HepG2 (cell line): ENCODE data around the gene LBX2. TPM values are rescaled to one million over a fixed set of nuclear protein-coding genes. Genes with fewer than 3 reads are reported as not detected.

Experiments used
- AFF4 ChIP-seq: sonication (generic); formaldehyde crosslinking; IDR thresholded peaks from 2 replicates; pipeline ENCODE4 v1.4.0; 2020; ENCODE audit warnings: missing genetic modification reagents
- HMG20A ChIP-seq: IDR thresholded peaks from 2 replicates; pipeline ENCODE4 v1.6.1; 2016; ENCODE audit warnings: borderline replicate concordance
- HNF4G ChIP-seq, 2 experiments: sonication (generic) in 1 of 2; formaldehyde crosslinking in 1 of 2; IDR thresholded peaks; 2 replicates each; pipeline versions ENCODE4 v1.4.0 to v1.6.1; 2011 to 2020; ENCODE audit warnings: borderline replicate concordance in 2 of 2, low read depth in 2 of 2, mild to moderate bottlenecking in 2 of 2, low read length in 1 of 2, missing genetic modification reagents in 1 of 2, moderate library complexity in 1 of 2
- JUN ChIP-seq: sonication (generic); formaldehyde crosslinking; IDR thresholded peaks from 2 replicates; pipeline ENCODE4 v1.4.0; 2020; ENCODE audit warnings: mild to moderate bottlenecking, missing genetic modification reagents
- MAZ ChIP-seq, 2 experiments: sonication (generic) in 1 of 2; formaldehyde crosslinking in 1 of 2; IDR thresholded peaks; 2 replicates each; pipeline versions ENCODE4 v1.5.0 to v1.6.1; 2012 to 2020; ENCODE audit warnings: low read depth in 2 of 2, mild to moderate bottlenecking in 2 of 2, borderline replicate concordance in 1 of 2, improper control_type of control experiment in 1 of 2, low read length in 1 of 2, missing genetic modification reagents in 1 of 2, moderate library complexity in 1 of 2
- PHF5A ChIP-seq: IDR thresholded peaks from one replicate; pipeline ENCODE4 v1.6.1; 2018; ENCODE audit warnings: low read depth, missing genetic modification reagents; ENCODE audit not compliant: unreplicated experiment
- RARG ChIP-seq: sonication (generic); formaldehyde crosslinking; IDR thresholded peaks from 2 replicates; pipeline ENCODE4 v1.4.0; 2020; ENCODE audit warnings: low read depth, mild to moderate bottlenecking, missing genetic modification reagents
- REL ChIP-seq: sonication (generic); formaldehyde crosslinking; conservative IDR thresholded peaks from 2 replicates; pipeline ENCODE4 v1.8.0; 2022; ENCODE audit warnings: mild to moderate bottlenecking, missing genetic modification reagents, moderate library complexity
- RXRA ChIP-seq: sonication (generic); formaldehyde crosslinking; IDR thresholded peaks from 2 replicates; pipeline ENCODE4 v1.5.1; 2020; ENCODE audit warnings: missing genetic modification reagents
- SMAD9 ChIP-seq: sonication (generic); formaldehyde crosslinking; IDR thresholded peaks from 2 replicates; pipeline ENCODE4 v1.5.1; 2020; ENCODE audit warnings: mild to moderate bottlenecking, missing genetic modification reagents
- ZEB1 ChIP-seq: IDR thresholded peaks from 2 replicates; pipeline ENCODE4 v1.6.1; 2012; ENCODE audit warnings: mild to moderate bottlenecking, low read depth, inconsistent platforms; ENCODE audit not compliant: insufficient replicate concordance
- ZFP90 ChIP-seq: sonication (generic); formaldehyde crosslinking; IDR thresholded peaks from 2 replicates; pipeline ENCODE4 v1.8.0; 2022; ENCODE audit warnings: missing genetic modification reagents, mild to moderate bottlenecking, inconsistent platforms, borderline replicate concordance
- ZNF124 ChIP-seq: sonication (generic); formaldehyde crosslinking; IDR thresholded peaks from 2 replicates; pipeline ENCODE4 v1.4.0; 2020; ENCODE audit warnings: missing genetic modification reagents
- ZNF142 ChIP-seq: sonication (generic); formaldehyde crosslinking; IDR thresholded peaks from 2 replicates; pipeline ENCODE4 v1.4.0; 2020; ENCODE audit warnings: missing genetic modification reagents
- ZNF414 ChIP-seq: sonication (generic); formaldehyde crosslinking; IDR thresholded peaks from 2 replicates; pipeline ENCODE4 v1.5.0; 2020; ENCODE audit warnings: missing genetic modification reagents
- ZNF451 ChIP-seq: sonication (generic); formaldehyde crosslinking; IDR thresholded peaks from 2 replicates; pipeline ENCODE4 v1.5.0; 2020; ENCODE audit warnings: mild to moderate bottlenecking, missing genetic modification reagents
- ZNF614 ChIP-seq: IDR thresholded peaks from 2 replicates; pipeline ENCODE4 v1.6.1; 2018; ENCODE audit warnings: missing biosample characterization, missing genetic modification reagents, inconsistent platforms, borderline replicate concordance
- polyA plus RNA-seq, 8 experiments: library from polyadenylated mRNA; depleted of rRNA in 3 of 8; stranded (reverse) in 7 of 8; unstranded in 1 of 8; fragments of >200 nt; fragmentation: Illumina TruSeq in 4 of 8; extraction: Trizol in 4 of 8; gene quantifications; 2 replicates each; pipeline versions ENCODE4 v1.2.1 to v1.2.3, GENCODE V29; 2011 to 2016; ENCODE audit warnings: low read depth in 4 of 8, missing spikeins in 1 of 8, mixed read lengths in 1 of 8; ENCODE audit not compliant: insufficient read depth in 1 of 8
- total RNA-seq, 5 experiments: library from RNA; depleted of rRNA; stranded (reverse); fragments of >200 nt; fragmentation: Illumina TruSeq; extraction: Trizol; gene quantifications; 2 replicates each; pipeline ENCODE4 v1.2.3, GENCODE V29; 2016; ENCODE audit warnings: low read depth in 1 of 5

The LBX2 gene
- total and polyA plus RNA-seq, 2 of the 13 experiments (the other 11 are each of a cell fraction or from before 2014, with no cell fraction given) = 6.4 to 8.1 TPM

GRCh38 chr2:74454654-74455511, 44.5 kb downstream of the LBX2 start, which contains the start of gene INO80B (continued):
- TF ChIP-seq ZNF451 = peak; percentile 88
- TF ChIP-seq RARG (CRISPR knock-in tag) = no peak
- TF ChIP-seq PHF5A = peak; percentile 94
- peak; percentile 75 for TF ChIP-seq ZNF142 (CRISPR knock-in tag)
- TF ChIP-seq REL (CRISPR knock-in tag) = no peak
- TF ChIP-seq ZNF124 (CRISPR knock-in tag) = peak; percentile 94
- TF ChIP-seq MAZ (IDR thresholded peaks at IDR 0.05; ENCODE audit: borderline replicate concordance, low read depth, low read length) = peak; percentile 70; the same call in 1 of the 2 replicates
- peak; percentile 96 for TF ChIP-seq MAZ (CRISPR knock-in tag; IDR thresholded peaks at IDR 0.05; ENCODE audit: low read depth)
- peak; percentile 90; the same call in 1 of the 2 replicates for TF ChIP-seq ZFP90 (CRISPR knock-in tag)
- TF ChIP-seq ZNF614 (CRISPR knock-in tag) = peak; percentile 97
- no peak for TF ChIP-seq AFF4 (CRISPR knock-in tag)
- TF ChIP-seq HMG20A = peak; percentile 27; the same call in 1 of the 2 replicates
- TF ChIP-seq RXRA = peak; percentile 89
- TF ChIP-seq ZEB1 = peak; percentile 82
- TF ChIP-seq ZNF414 (CRISPR knock-in tag) = peak; percentile 50; the same call in 1 of the 2 replicates
- peak; percentile 36; the same call in 1 of the 2 replicates for TF ChIP-seq HNF4G (IDR thresholded peaks at IDR 0.05; ENCODE audit: borderline replicate concordance, low read depth, low read length)
- peak; percentile 86; the same call in 1 of the 2 replicates for TF ChIP-seq HNF4G (CRISPR knock-in tag; IDR thresholded peaks at IDR 0.05; ENCODE audit: borderline replicate concordance, low read depth)
- peak; percentile 36; the same call in 1 of the 2 replicates for TF ChIP-seq SMAD9
- TF ChIP-seq JUN (CRISPR knock-in tag) = 0 out of 2 replicates have a peak, but pooled peaks have one; percentile 64
